Endothelial cell of umbilical vein (primary cell): ENCODE results near the gene CCNYL1. TPM values are rescaled to one million over a fixed set of nuclear protein-coding genes. Genes with fewer than 3 reads are reported as not detected.
"Not testable (repeated sequence)": the region's sequence is repeated elsewhere in the genome, so short reads cannot be mapped to it uniquely, and the experiment has no call there.

Source experiments
- BruUV-seq: library from RNA; stranded (reverse); fragments of 400-500 nt; replicated peaks from 2 replicates; lab custom pipeline; 2021; lab: Mats Ljungman, UMichigan
- CTCF ChIA-PET: fragments of 300-600, 350-600 bp; sonication (Branson Sonifier 250); formaldehyde crosslinking; loops from one replicate; lab custom pipeline; 2021; ENCODE audit warnings: antibody characterized with exemption, inconsistent platforms; lab: Charles Lee
- POLR2A ChIA-PET: fragments of 300-600, 350-600 bp; sonication (Branson Sonifier 250); formaldehyde crosslinking; loops from one replicate; lab custom pipeline; 2021; ENCODE audit warnings: antibody characterized with exemption, inconsistent platforms; lab: Charles Lee
- DNase-seq: peaks from one replicate; pipeline ENCODE4 v3.0.0-alpha.2; 2011; ENCODE audit warnings: low read depth, low spot score
- FAIRE-seq: peaks from 2 replicates; lab custom pipeline; 2011; peaks lifted over from hg19 to GRCh38; lab: Jason Lieb, UNC
- H2AFZ ChIP-seq: 2 replicates; pipeline ENCODE4 v1.6.0; 2012; ENCODE audit warnings: low read depth, low read length, control low read depth, inconsistent platforms
- H3K27ac ChIP-seq: 2 replicates; pipeline ENCODE4 v1.5.1; 2011; ENCODE audit warnings: low read depth, mild to moderate bottlenecking, control low read depth, low read length, moderate library complexity; ENCODE audit not compliant: insufficient read depth
- H3K27me3 ChIP-seq, 2 experiments: 2 replicates each; pipeline versions ENCODE4 v1.6.0 to v1.6.1; 2011; ENCODE audit warnings: low read length in 2 of 2, mixed read lengths in 1 of 2; ENCODE audit not compliant: control insufficient read depth in 2 of 2, insufficient read depth in 2 of 2
- H3K36me3 ChIP-seq, 2 experiments: 2 replicates in 1 of 2; 3 replicates in 1 of 2; pipeline ENCODE4 v1.5.1; 2011; ENCODE audit warnings: low read length in 2 of 2, mild to moderate bottlenecking in 1 of 2, moderate library complexity in 1 of 2; ENCODE audit not compliant: control insufficient read depth in 2 of 2, insufficient read depth in 2 of 2; ENCODE audit errors: extremely low read depth in 1 of 2
- H3K4me1 ChIP-seq: 3 replicates; pipeline ENCODE4 v1.5.1; 2011; ENCODE audit warnings: mild to moderate bottlenecking, low read length; ENCODE audit not compliant: control insufficient read depth, insufficient read depth; ENCODE audit errors: extremely low read depth
- H3K4me2 ChIP-seq: 2 replicates; pipeline ENCODE4 v1.6.1; 2011; ENCODE audit warnings: low read length, control low read depth, mixed read lengths; ENCODE audit not compliant: insufficient read depth
- H3K4me3 ChIP-seq, 3 experiments: fragments of 200-600 bp in 1 of 3; sonication (generic), shearing (Covaris generic) in 1 of 3; replicated peaks in 1 of 3; 2 replicates each; pipeline ENCODE4 v1.5.1; 2011 to 2016; ENCODE audit warnings: control low read depth in 3 of 3, low read length in 3 of 3, mild to moderate bottlenecking in 2 of 3, inconsistent platforms in 1 of 3, low read depth in 1 of 3, moderate library complexity in 1 of 3; ENCODE audit not compliant: insufficient read depth in 1 of 3
- H3K79me2 ChIP-seq: 2 replicates; pipeline ENCODE4 v1.6.0; 2012; ENCODE audit warnings: low read length, inconsistent platforms; ENCODE audit not compliant: control insufficient read depth, insufficient read depth
- H3K9ac ChIP-seq: replicated peaks from 2 replicates; pipeline ENCODE3; 2011; ENCODE audit warnings: low read length, control low read depth; ENCODE audit not compliant: insufficient read depth; ENCODE audit errors: extremely low read depth
- H3K9me1 ChIP-seq: replicated peaks from 3 replicates; pipeline ENCODE4 v1.6.0; 2011; ENCODE audit warnings: mild to moderate bottlenecking, low read length; ENCODE audit not compliant: control insufficient read depth, insufficient read depth; ENCODE audit errors: extremely low read depth
- H3K9me3 ChIP-seq: replicated peaks from 2 replicates; pipeline ENCODE4 v1.5.1; 2012; ENCODE audit warnings: low read length, inconsistent platforms; ENCODE audit not compliant: control insufficient read depth, insufficient read depth
- H4K20me1 ChIP-seq: replicated peaks from 2 replicates; pipeline ENCODE3; 2011; ENCODE audit warnings: mild to moderate bottlenecking, low read length; ENCODE audit not compliant: control insufficient read depth, insufficient read depth; ENCODE audit errors: extremely low read depth
- MYC ChIP-seq: IDR thresholded peaks from one replicate; pipeline ENCODE4 v1.6.1; 2011; ENCODE audit warnings: mild to moderate bottlenecking, low read depth, low read length
- dilution Hi-C: fragments of 300-500 bp; cut with MboI; formaldehyde crosslinking; loops from one replicate; pipeline ENCODE4 v1.15.0; 2019; ENCODE audit warnings: low sequenced_read_pairs; ENCODE audit not compliant: extremely low pct_ligation_motif_present
- intact Hi-C: fragments of 100-400 bp; cut with micrococcal nuclease; formaldehyde crosslinking; loops from one replicate; pipeline ENCODE4 v1.10.0; 2022
- polyA plus RNA-seq, 4 experiments: library from polyadenylated mRNA; depleted of rRNA in 3 of 4; stranded (reverse) in 3 of 4; unstranded in 1 of 4; fragments of >200 nt; gene quantifications; 2 replicates each; pipeline versions ENCODE4 v1.2.1 to v1.2.3, GENCODE V29; 2011 to 2012; ENCODE audit warnings: missing spikeins in 1 of 4
- total RNA-seq: library from RNA; stranded (reverse); gene quantifications from 2 replicates; pipeline ENCODE4 v1.2.3, GENCODE V29; 2021

CCNYL1 gene
- total and polyA plus RNA-seq, 2 donors (not counting 3 experiments of a cell fraction or from before 2014, with no cell fraction given): 15.2 to 49.3 TPM

DNA sequence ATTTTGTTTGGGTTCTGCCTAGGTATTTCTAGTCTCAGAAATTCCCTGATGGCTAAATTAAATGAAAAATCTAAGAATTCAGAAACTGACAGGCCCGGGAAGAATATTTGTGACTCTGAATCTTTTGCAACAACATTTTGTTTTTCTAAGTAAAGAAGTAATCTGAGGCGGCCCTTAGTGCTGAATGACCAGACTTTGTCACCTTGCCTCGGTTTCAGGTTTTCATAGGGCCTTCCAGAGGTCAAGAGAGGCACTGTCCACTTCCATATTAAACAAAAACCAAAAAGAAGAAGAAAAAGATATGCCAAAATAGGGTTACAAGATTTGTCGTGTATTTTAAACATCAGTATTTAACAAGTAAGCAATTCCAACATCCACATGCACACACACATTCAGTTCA, 16.1 kb upstream of the CCNYL1 start:
- H3K27me3 ChIP-seq: no peaks in the 10 kb centered on the region
- POLR2A ChIA-PET: no interaction called here
- H3K4me1 ChIP-seq: peaks cover 10% of the 10 kb centered on the region
- no peaks in the 10 kb centered on the region for H4K20me1 ChIP-seq
- dilution Hi-C loops: no loop called here
- no peaks in the 10 kb centered on the region for H3K36me3 ChIP-seq
- TF ChIP-seq MYC: no peak
- no peak overlapping the region for H3K4me3 ChIP-seq
- H3K9me3 ChIP-seq: no peaks in the 10 kb centered on the region
- H3K79me2 ChIP-seq: no peaks in the 10 kb centered on the region
- no peak for FAIRE-seq
- H3K9ac ChIP-seq: no peak overlapping the region
- BruUV-seq: no TSS peak
- no peak overlapping the region for H3K4me2 ChIP-seq
- no peak overlapping the region for H2AFZ ChIP-seq
- no peak overlapping the region for H3K27ac ChIP-seq
- no peaks in the 10 kb centered on the region for H3K9me1 ChIP-seq
- no peak for DNase-seq
- intact Hi-C loops: no loop called here
- CTCF ChIA-PET: interaction anchor here (4.9 kb wide), 1 partner anchor 14 kb away, joined by 79 read pairs; the partner anchor contains the start of gene CCNYL1

GRCh38 chr2:207696911-207697310, 14.5 kb upstream of the CCNYL1 start:
- H4K20me1 ChIP-seq, H3K4me2 ChIP-seq, DNase-seq, H3K36me3 ChIP-seq, H2AFZ ChIP-seq, dilution Hi-C loops, intact Hi-C loops, H3K9ac ChIP-seq, BruUV-seq, H3K79me2 ChIP-seq, H3K9me3 ChIP-seq, H3K27me3 ChIP-seq, POLR2A ChIA-PET, FAIRE-seq, H3K4me3 ChIP-seq, H3K9me1 ChIP-seq, H3K27ac ChIP-seq: not testable (repeated sequence)
- H3K4me1 ChIP-seq: peaks cover 10% of the 10 kb centered on the region
- CTCF ChIA-PET: interaction anchor here (1.7 kb wide), 1 partner anchor 8 kb away, joined by 4 read pairs; no protein-coding TSS in a partner anchor
